Mesenteric fat pad (tissue), 1 donor: ENCODE data around the gene SLC16A2. TPM values are rescaled to one million over a fixed set of nuclear protein-coding genes. Genes with fewer than 3 reads are reported as not detected.
"Not testable (repeated sequence)": the region's sequence is repeated elsewhere in the genome, so short reads cannot be mapped to it uniquely, and the experiment has no call there.

Experiments
- DNase-seq: peaks from one replicate; pipeline ENCODE4 v3.0.0-alpha.2; 2020; ENCODE audit warnings: low spot score
- total RNA-seq: library from RNA; stranded (reverse); fragmentation: NEBNext Ultra II Directional; extraction: Animal tissue kit (Norgen Biotek cat#: 25700); gene quantifications from one replicate; pipeline ENCODE4 v1.2.1, GENCODE V29; 2021
- donor health status: DM: yes; HTN: yes; CAD: no.

SLC16A2 gene
- total RNA-seq, 1 donor from 2014 or later, result 13.9 TPM

DNA sequence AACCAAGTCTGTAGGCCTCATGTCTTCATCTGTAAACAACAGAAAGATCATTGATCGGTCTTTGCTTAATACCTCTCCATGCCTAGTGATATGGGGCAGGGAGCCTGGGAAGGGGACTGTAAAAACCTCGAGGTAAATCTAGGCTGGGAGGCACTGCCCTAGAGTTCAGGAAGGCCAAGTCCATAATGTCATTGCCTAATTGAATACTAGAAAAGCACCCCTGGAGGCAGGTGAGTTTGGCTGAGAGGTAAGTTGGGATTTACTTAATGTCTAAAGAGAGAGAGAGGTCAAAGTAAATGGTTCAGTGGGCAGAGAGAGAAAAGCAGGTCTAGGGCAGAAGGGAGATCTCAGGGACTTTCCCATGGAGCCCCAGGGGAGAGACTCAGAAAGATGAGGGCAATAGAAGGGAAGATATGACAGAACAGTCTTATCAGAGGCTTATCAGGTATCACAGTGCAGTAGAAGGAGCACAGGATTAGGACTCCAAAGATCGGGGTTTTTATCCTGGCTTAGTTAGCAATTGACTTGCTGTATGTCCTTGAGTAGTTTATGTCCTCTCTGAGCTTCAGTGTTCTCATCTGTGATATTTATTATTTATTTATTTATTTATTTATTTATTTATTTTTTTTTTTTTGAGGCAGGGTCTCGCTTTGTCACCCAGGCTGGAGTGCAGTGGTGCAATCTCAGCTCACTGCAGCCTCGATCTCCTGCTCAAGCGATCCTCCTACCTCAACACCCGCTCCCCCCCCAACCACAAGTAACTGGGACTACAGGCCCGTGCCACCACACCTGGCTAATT is 85.2 kb downstream of the SLC16A2 start:
- DNase-seq, result no peak

DNA sequence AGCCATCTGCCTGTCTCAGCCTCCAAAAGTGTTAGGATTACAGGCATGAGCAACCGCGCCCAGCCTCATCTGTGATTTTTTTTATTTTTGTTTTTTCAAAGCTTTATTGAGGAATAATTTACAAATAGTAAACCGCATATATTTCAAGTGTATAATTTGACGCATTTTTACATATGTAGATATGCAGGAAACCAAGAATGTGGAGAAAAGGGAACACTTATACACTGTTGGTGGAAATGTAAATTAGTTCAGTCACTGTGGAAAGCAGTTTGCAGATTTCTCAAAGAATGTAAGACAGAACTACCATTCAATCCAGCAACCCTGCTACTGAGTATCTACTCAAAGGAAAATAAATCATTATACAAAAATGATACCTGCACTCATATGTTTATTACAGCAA is 85.9 kb downstream of the SLC16A2 start:
- DNase-seq, result no peak

DNA sequence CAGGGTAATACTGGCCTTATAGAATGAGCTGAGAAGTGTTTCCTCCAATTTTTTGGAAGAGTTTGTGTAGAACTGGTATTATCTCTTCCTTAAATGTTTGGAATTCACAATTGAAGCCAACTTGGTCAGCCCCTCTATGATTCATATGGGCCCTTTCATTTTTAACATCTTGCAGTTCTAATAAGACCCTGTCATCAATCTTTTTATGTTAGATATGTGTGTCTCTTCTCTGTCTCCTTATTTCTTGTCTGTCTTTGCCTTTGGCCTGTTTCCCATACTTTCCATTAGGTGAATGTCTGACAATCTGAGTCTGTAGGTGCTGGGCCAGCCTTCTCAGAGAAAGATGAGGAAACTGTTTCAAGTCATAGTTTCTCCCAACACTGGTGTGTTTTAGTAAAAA is 88.7 kb downstream of the SLC16A2 start:
- no peak for DNase-seq

DNA sequence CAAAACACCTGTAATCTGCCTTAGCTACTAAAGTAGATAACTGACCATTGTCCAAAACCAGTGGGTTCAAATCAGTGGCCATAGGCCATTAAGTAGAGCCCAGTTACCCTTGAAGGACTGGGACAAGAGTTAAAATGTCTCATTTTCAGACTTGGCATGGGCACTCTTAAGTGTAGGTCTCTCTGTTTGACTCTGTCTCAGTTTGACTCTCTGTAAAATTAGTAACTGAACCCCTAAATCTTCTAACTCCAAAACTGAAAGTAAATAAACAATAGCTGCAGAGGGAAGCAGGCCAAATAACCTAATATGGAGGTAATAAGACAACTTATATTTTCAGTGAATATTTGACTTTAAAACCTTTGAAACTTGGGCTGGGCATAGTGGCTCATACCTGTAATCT is 89.1 kb downstream of the SLC16A2 start:
- DNase-seq, result no peak

DNA sequence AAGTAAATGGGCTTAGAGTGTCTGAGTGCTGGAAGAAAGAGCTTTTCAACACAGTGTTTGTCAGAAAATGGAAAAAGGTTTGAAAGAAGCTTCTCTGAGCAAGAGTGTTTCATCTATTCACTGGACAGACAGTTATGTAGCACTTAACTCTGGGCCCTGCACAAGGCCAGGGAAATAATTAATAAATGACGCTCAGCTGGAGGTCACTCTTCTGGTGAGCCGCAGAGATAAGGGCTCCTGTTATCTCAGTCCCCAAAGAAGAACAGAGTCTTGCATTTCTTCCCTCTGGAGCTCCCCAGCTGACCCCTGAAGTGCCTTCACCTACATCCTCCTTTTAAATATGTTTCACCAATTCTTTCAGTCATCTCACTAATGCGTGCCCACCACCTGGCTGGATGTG is 90.4 kb downstream of the SLC16A2 start:
- DNase-seq, result no peak

DNA sequence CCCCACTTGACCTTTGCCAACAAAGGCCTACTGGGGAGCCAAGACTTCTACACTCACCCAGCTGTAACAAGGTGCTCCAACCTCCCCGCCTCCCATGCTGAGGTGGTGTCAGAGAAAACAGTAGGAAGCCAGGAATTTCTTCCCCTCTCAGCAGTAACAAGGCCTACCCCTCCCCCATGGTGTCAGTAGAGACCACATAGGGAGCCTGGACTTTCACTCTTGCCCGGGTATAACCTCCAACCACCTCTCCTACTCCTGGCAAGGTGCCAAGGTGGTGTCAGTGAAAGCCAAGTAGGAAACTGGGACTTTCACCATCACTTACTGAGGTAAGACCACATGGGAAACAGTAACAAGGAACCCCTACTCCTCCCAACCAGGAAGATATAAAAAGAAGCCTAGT is 93.1 kb downstream of the SLC16A2 start:
- DNase-seq, result no peak

DNA sequence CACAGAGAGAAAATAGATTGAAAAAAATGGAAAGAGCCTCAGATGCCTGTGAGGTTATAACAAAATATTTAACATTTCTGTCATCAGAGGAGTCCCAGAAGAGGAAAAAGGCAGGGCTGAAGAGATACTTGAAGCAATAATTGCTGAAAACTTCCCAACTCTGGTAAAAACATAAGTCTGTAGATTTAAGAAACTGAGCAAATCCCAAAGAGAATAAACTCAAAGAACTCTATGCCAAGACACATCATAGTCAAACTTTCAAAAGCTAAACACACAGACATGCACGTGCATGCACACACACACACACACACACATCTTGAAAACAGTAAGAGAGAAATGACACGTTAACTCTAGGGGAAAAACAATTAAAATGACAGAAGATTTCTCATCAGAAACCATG is 94.1 kb downstream of the SLC16A2 start:
- no peak for DNase-seq

DNA sequence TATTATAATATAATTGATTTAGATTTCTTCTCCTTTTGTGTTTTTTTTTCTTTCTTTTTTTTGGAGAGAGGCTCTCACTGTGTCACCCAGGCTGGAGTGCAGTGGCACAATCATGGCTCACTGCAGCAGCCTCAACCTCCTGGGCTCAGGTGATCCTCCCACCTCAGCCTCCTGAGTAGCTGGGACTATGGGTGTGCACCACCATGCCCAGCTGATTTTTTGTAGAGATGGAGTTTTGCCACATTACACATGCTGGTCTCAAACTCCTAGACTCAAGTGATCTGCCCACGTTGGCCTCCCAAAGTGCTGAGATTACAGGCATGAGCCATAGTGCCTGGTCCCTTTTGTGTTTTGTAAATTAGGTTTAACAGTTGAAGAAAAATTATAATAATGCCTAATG is 94.7 kb downstream of the SLC16A2 start:
- not testable (repeated sequence) for DNase-seq

DNA sequence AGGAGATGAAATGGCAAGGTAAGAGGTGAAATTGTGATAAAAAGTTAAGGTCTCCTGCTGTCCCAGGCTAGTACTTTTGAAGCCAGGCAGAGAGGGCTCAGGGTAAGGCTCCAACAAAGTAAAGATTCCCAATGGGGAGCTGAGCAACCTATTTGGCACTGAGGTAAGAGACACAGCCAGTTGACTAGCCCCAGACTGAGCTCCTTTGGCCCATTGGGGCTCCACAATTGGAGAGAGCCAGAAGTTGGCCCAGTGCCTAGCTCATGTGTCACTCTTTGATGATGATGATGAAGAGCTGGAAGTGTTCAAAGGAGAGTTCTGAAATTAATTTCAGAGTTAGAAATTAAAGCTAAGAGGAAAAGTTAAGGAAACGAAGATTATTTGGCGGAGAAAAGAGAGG is 98.6 kb downstream of the SLC16A2 start:
- DNase-seq, result no peak

DNA sequence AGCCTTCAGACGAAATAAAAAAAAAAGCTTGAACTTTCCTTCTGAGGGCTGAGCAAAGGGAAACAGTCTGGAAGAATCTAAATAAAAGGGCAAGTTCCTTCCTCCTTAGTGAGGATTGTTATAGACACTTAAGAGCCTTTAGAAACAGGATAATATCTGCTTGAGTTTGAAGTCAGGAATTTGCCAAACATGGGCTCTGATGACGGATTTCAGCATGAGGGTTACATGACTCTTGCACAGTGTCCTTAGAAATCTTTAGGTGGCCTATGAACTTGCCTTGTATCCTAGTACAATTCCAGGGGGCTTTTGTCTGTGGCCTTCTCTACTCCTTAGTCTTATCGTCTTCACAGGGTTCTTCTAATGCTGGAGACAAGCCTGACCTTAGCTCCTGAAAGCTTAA is 99.0 kb downstream of the SLC16A2 start:
- no peak for DNase-seq

DNA sequence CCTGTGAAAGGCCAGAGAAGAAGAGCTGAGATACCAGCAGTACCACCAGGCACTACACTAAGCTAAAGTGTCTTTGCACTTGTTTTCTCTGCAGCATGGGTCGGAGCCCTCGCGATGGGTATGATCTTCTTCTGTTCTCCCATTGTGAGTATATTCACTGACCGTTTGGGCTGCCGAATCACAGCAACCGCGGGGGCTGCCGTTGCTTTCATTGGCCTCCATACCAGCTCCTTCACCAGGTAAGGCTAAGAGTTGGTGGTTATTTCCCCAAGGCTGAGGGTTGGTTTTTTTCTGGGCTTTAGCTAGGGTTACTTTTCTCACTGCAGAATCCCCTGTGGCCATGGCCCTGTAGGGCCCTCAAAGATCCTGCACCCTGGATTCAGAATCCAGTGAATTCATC is 99.6 kb downstream of the SLC16A2 start:
- DNase-seq, result no peak

DNA sequence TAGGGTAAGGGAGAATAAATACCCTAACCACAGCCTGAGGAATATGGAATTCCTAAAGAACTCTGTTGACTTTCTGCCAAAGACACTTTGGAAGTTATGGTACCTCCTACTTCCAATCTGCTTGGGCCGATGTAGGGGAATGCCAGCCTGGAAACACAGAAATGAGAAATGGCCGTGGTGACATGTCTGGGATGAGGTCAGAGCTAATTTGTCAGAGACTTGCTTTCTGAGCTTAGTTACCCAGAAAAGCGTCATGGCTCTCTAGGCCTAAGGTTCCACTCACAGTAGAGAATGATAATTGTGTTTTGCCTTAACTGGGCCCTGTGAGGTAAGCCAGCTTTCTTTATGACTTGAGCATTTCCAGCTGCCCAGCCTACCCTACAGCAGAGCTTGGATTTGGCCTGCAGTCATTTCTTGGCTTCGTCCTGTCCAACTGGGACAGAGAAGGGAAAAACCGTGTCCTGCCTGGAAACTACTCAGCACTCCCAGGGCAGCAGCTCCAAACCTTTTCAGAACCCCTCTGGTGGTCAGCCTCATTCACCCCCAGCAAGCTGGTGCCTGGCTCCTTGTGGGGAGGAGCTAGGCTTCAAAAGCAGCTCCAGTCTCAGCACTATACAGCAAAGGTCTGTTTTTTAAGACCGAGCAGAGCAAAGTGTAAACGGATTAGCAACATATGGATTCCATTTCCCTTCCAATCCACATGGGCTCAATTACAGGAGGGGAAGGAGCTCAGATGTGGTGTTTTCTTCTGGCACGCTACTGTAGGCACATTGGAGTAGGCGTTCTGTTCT is 100.9 kb downstream of the SLC16A2 start:
- no peak for DNase-seq

DNA sequence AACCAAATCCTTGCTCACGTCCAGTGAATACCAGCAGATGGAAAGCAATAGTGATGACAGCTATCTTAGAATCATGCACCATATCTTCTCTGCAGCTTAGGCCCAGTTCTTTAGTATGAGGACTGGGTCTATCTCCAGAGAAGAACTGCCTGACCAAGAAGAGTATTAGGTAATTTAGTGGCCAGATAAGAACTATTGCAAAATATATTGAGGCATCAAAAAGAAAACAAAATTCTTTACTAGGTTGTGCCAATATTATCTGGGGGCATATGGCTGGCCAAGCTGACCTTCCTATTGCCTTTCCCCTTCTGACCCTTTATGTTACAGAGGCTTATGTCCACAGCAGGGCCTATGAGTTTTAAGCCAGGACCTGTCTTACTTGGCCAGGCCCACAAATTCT is 101.9 kb downstream of the SLC16A2 start:
- no peak for DNase-seq

DNA sequence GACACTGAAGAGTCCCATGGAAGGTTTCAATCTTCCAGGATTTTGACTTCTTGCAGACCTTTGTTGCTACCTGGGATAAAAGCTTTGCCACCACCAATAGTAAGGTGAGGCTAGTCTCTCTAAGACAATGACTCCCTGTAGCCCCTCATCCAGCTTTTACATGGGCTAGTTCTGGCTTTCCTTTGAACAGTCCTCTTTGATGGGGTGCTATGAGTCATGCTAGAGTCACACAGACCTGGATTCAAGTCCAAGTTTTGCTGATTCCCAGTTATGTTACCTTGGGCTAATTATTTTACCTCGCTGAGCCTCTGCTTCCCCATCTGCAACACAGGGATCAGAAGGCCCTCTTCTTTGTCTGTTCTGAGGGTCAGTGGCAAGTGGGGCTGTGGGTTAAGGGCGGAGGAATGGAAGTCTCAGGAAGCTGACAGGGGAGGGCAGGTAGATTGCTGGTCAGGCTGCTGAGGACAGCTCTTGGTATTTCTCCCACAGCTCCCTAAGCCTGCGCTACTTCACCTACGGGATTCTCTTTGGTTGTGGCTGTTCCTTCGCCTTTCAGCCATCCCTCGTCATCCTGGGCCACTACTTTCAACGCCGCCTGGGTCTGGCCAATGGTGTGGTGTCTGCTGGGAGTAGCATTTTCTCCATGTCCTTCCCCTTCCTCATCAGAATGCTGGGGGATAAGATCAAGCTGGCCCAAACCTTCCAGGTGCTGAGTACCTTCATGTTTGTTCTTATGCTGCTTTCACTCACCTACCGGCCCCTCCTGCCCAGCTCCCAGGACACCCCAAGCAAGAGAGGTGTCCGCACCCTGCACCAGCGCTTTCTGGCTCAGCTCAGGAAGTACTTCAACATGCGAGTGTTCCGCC is 102.8 kb downstream of the SLC16A2 start:
- DNase-seq, result no peak

DNA sequence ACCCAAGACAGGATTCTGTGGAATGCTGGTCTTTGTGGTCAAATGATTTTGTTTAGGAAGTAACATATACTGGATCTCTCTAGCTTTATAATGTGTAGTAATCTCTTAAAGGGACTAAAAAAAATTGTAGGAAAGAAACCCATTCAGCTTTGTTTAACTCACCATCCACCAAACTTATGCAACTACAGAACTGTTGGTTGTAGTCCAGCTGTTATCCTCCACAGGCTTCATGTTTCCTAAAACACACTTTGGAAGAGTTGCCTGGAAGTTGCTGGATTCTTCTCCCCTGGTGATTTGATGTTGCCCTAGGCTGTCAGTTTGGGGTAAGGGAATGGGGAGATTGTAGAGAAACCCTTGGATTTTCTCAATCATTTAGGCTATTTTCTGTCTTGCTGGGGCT is 103.8 kb downstream of the SLC16A2 start:
- no peak for DNase-seq

DNA sequence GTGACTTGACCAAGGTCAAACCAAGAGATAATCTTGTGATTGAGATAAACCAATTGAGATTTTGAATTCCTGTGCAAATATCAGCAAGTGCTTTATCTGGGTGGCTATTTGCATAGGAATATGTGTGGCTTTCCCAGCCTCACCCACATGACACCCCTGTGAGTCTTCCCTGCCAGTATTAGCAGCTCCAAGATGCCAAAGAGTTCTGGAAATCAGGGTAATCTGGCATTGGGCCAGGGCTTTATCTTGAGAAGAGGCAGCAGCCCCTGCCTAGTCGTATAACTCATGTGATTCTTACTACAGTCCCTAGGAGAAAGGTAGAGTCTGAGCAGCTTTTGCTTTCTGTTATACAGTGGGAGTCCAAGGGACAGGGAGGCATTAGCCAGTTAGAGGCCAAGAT is 105.5 kb downstream of the SLC16A2 start:
- DNase-seq, result no peak

DNA sequence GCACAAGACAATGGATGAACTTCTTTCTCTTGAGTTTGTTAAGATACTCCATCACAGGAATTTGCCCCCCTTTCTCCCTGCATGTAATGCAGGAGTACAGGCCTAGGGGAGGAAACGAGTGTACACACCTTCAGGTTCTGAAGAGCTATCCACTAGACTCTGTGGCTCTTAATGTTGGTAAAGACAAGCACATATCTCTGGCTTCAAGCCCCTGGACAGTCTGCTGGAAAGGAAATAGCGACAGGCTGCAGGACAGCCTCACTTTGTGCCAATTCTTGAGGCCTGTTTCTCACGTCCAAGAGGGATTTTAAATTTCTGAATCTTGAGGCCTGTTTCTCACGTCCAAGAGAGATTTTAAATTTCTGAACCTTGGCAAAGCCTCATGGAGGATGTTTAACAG is 106.1 kb downstream of the SLC16A2 start:
- DNase-seq, result no peak

DNA sequence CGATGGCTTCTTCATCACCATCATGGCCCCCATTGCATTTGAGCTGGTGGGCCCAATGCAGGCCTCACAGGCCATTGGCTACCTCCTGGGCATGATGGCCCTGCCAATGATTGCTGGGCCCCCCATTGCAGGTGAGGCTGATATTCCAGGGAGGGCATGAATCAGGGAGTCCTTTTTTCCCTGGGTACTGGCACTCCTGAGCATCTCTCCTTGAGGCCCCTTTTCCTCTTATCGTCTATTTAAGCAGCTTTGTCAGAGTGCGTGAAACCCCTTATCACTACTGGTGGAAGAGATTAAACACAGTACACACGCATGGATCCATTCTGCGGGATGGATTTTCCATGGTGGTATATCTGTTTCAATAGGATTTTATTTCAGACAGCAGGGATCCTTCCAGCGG is 108.0 kb downstream of the SLC16A2 start:
- no peak for DNase-seq

DNA sequence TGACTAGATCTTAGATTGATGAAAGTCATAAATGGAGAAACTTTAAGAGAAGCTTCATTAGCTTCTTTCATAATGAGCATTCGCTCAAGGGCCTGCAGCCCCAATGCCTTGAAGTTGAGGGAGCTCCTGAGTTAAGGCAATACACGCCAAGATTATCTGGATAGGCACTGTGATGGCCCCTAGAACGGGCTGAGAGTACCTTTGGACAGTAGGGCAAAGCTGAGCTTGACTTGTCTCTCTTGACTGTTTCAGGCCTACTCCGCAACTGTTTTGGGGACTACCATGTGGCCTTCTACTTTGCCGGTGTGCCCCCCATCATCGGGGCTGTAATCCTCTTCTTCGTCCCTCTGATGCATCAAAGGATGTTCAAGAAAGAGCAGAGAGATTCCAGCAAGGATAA is 109.8 kb downstream of the SLC16A2 start:
- DNase-seq, result no peak

DNA sequence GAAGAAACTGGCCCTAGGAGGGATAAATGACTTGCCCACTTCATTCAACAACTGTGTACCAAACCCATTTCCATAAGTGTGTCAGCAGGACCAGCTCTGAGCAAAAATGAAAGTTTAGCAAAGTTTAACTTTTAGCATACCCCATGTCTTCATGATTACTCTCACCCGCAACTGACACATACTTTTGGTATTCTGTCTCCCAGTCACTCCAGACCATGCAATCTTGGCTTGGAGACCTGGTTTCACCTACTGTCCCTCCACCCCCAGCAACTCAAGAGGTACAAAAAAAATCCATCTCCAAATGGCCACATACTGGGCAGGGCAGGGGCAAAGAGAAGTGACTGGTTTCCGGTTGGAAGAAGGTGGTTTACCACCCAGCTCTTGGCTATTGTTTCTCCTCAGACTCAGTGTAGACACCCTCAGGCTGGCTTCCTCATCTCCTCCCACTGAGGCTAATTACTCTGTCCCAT is 113.3 kb downstream of the SLC16A2 start:
- DNase-seq, result no peak

DNA sequence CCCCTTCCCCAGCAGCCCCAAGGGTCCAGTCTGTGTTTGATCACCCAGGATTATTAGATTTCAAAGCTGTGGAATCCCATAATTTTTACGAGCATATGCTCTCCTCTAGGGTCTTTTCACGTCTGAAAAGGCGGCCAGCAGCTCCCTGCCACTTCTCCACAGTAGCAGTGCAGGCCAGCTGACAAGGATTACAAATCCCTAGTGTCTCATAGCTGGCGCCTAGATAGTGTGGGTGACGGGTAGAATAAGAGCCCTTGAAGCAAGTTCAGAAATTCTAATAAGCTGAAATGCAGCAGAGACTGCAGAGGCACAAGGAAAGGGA is 113.8 kb downstream of the SLC16A2 start:
- no peak for DNase-seq
